Colonic mucosa (tissue), 4 donors: ENCODE data around the gene DNASE1L2. TPM values are rescaled to one million over a fixed set of nuclear protein-coding genes. Genes with fewer than 3 reads are reported as not detected.

Experiments used
- DNase-seq: peaks from one replicate; pipeline ENCODE4 v3.0.0-alpha.2; 2020
- H3K27ac ChIP-seq: fragments of 200-600 bp; one replicate; pipeline ENCODE4 v1.8.0; 2021
- H3K27me3 ChIP-seq: fragments of 200-600 bp; one replicate; pipeline ENCODE4 v1.8.0; 2021
- H3K36me3 ChIP-seq: fragments of 200-600 bp; one replicate; pipeline ENCODE4 v1.8.0; 2021
- H3K4me1 ChIP-seq: fragments of 200-600 bp; one replicate; pipeline ENCODE4 v1.8.0; 2021; ENCODE audit warnings: mild to moderate bottlenecking
- H3K4me3 ChIP-seq: fragments of 200-600 bp; one replicate; pipeline ENCODE4 v1.8.0; 2021
- H3K9ac ChIP-seq, 2 donors: one replicate each; pipeline ENCODE4 v1.7.0; 2013; ENCODE audit warnings: control low read depth in 2 of 2, low read depth in 2 of 2, low read length in 2 of 2
- H3K9me3 ChIP-seq: fragments of 200-600 bp; one replicate; pipeline ENCODE4 v1.8.0; 2021
- CTCF ChIP-seq: fragments of 200-600 bp; IDR thresholded peaks from one replicate; pipeline ENCODE4 v1.8.0; 2022; ENCODE audit warnings: antibody characterized with exemption, mild to moderate bottlenecking
- intact Hi-C: fragments of 100-400 bp; cut with DNase I; formaldehyde crosslinking; loops from one replicate; pipeline ENCODE4 v1.14.1; 2022
- total RNA-seq, 2 donors: library from RNA; stranded (reverse); fragmentation: NEBNext Ultra II Directional in 1 of 2; extraction: Animal tissue kit (Norgen Biotek cat#: 25700) in 1 of 2; gene quantifications; one replicate each; pipeline ENCODE4 v1.2.1, GENCODE V29; 2021
- donor health status: healthy.
- donor health status: DM: no; HTN: no; CAD: no.
- donor health status: DM: no; HTN: no; CAD: no.

The DNASE1L2 gene
- total RNA-seq, 2 donors from 2014 or later = 0.85 to 2.4 TPM

- Histone ChIP-seq H3K27me3 (no peaks in the 10 kb centered on the region), H3K36me3 (peaks cover 10% of the 10 kb centered on the region), H3K9me3 (no peaks in the 10 kb centered on the region), H3K4me3 (no peak overlapping the region), H3K27ac (no peak overlapping the region), H3K9ac (no peak overlapping the region), H3K4me1 (no peaks in the 10 kb centered on the region)
- intact Hi-C loops = no loop called here
- no peak for TF ChIP-seq CTCF
- no peak for DNase-seq
Measured at GRCh38 chr16:2246301-2246885, 10.1 kb downstream of the DNASE1L2 start.

- intact Hi-C loops = no loop called here
- no peak for TF ChIP-seq CTCF
Measured at GRCh38 chr16:2250652-2251295, 14.5 kb downstream of the DNASE1L2 start.

GRCh38 chr16:2251296-2252111 is 15.3 kb downstream of the DNASE1L2 start, which contains the start of gene ECI1:
Gene ECI1 (minus strand): TSS chr16:2251587. CDS start chr16:2251566, 21 bp downstream.
- TF ChIP-seq CTCF = peak; percentile 73
- peak; percentile 97 for DNase-seq
- H3K27me3 ChIP-seq = no peaks in the 10 kb centered on the region
- peaks cover 9% of the 10 kb centered on the region for H3K4me1 ChIP-seq
- H3K4me3 ChIP-seq = peak within 1 kb of the TSS; percentile 42
- peaks cover 14% of the 10 kb centered on the region for H3K36me3 ChIP-seq
- peak within 1 kb of the TSS; percentile 88 for H3K27ac ChIP-seq
- no peaks in the 10 kb centered on the region for H3K9me3 ChIP-seq
- peak within 1 kb of the TSS; percentile 70 to 93 for H3K9ac ChIP-seq
- intact Hi-C loops = no loop called here

More at GRCh38 chr16:2250652-2251295, 14.5 kb downstream of the DNASE1L2 start:
- DNase-seq = peak; percentile 58
- Histone ChIP-seq H3K9ac (peak overlapping the region; percentile 70 to 93), H3K27me3 (no peaks in the 10 kb centered on the region), H3K27ac (peak overlapping the region; percentile 88), H3K9me3 (no peaks in the 10 kb centered on the region), H3K36me3 (peaks cover 9% of the 10 kb centered on the region), H3K4me1 (peaks cover 9% of the 10 kb centered on the region), H3K4me3 (peak overlapping the region; percentile 42)

- no peak overlapping the region for H3K9ac ChIP-seq
- peaks cover 21% of the 10 kb centered on the region for H3K36me3 ChIP-seq
- no peaks in the 10 kb centered on the region for H3K9me3 ChIP-seq
- no peak for DNase-seq
- no peak for TF ChIP-seq CTCF
- H3K4me1 ChIP-seq = peaks cover 9% of the 10 kb centered on the region
- H3K27ac ChIP-seq = no peak overlapping the region
- intact Hi-C loops = no loop called here
- H3K27me3 ChIP-seq = no peaks in the 10 kb centered on the region
- H3K4me3 ChIP-seq = no peak overlapping the region
Measured at GRCh38 chr16:2252806-2253148, 16.5 kb downstream of the DNASE1L2 start.

GRCh38 chr16:2253293-2253692 is 17.0 kb downstream of the DNASE1L2 start:
- no peak overlapping the region for H3K27ac ChIP-seq
- no peaks in the 10 kb centered on the region for H3K9me3 ChIP-seq
- intact Hi-C loops = no loop called here
- no peak for TF ChIP-seq CTCF
- H3K27me3 ChIP-seq = no peaks in the 10 kb centered on the region
- no peak overlapping the region for H3K4me3 ChIP-seq
- H3K9ac ChIP-seq = no peak overlapping the region
- peaks cover 21% of the 10 kb centered on the region for H3K36me3 ChIP-seq
- peaks cover 9% of the 10 kb centered on the region for H3K4me1 ChIP-seq
- DNase-seq = no peak
